Liver (tissue), 10 donors: ENCODE measurements around the gene TAB2. TPM values are rescaled to one million over a fixed set of nuclear protein-coding genes. Genes with fewer than 3 reads are reported as not detected.
"Not testable (repeated sequence)": the region's sequence is repeated elsewhere in the genome, so short reads cannot be mapped to it uniquely, and the experiment has no call there.

Source experiments
- DNase-seq: peaks from one replicate; pipeline ENCODE4 v3.0.0-alpha.2; 2017; ENCODE audit warnings: low spot score
- H3K27ac ChIP-seq, 2 donors: one replicate each; pipeline ENCODE4 v1.7.0; 2013; ENCODE audit warnings: inconsistent platforms in 2 of 2, low read length in 2 of 2, control low read depth in 1 of 2, low read depth in 1 of 2, mild to moderate bottlenecking in 1 of 2
- H3K27me3 ChIP-seq, 4 donors: one replicate each; pipeline versions ENCODE4 v1.6.1 to v1.7.0; 2013; ENCODE audit warnings: low read length in 3 of 4, inconsistent platforms in 1 of 4, mild to moderate bottlenecking in 1 of 4, moderate library complexity in 1 of 4; ENCODE audit not compliant: control insufficient read depth in 4 of 4, insufficient read depth in 4 of 4
- H3K36me3 ChIP-seq, 4 donors: one replicate each; pipeline versions ENCODE4 v1.6.1 to v1.7.0; 2013; ENCODE audit warnings: low read length in 3 of 4, mild to moderate bottlenecking in 3 of 4, low read depth in 1 of 4, moderate library complexity in 1 of 4; ENCODE audit not compliant: control insufficient read depth in 4 of 4, insufficient read depth in 3 of 4
- H3K4me1 ChIP-seq, 4 donors: one replicate each; pipeline versions ENCODE4 v1.6.1 to v1.7.0; 2013; ENCODE audit warnings: low read length in 3 of 4, mild to moderate bottlenecking in 3 of 4, moderate library complexity in 1 of 4; ENCODE audit not compliant: control insufficient read depth in 4 of 4, insufficient read depth in 4 of 4
- H3K4me3 ChIP-seq, 3 donors: one replicate each; pipeline versions ENCODE4 v1.6.1 to v1.7.0; 2013; ENCODE audit warnings: low read length in 3 of 3, control low read depth in 1 of 3, low read depth in 1 of 3, mild to moderate bottlenecking in 1 of 3
- H3K9ac ChIP-seq, 2 donors: one replicate each; pipeline ENCODE4 v1.7.0; 2013; ENCODE audit warnings: low read length in 2 of 2, mild to moderate bottlenecking in 2 of 2, moderate library complexity in 2 of 2, control low read depth in 1 of 2, low read depth in 1 of 2
- H3K9me3 ChIP-seq, 4 donors: one replicate each; pipeline versions ENCODE4 v1.6.1 to v1.7.0; 2013; ENCODE audit warnings: low read length in 3 of 4; ENCODE audit not compliant: control insufficient read depth in 4 of 4
- WGBS: extraction: QIAGEN DNeasy Blood & Tissue Kit; methylation state at CpG from one replicate; pipeline ENCODE4 v1.1.7; 2013; 5-methylcytosine and 5-hydroxymethylcytosine counted together
- polyA plus RNA-seq, 2 donors: library from polyadenylated mRNA; stranded (reverse) in 1 of 2; unstranded in 1 of 2; fragments of 200-250 nt in 1 of 2; fragments of >200 nt in 1 of 2; fragmentation: Nextera tagmentation in 1 of 2; extraction: Ambion mirVana in 1 of 2; gene quantifications; one replicate each; pipeline versions ENCODE4 v1.2.1 to v1.2.3, GENCODE V29; 2013 to 2015
- small RNA-seq: library from RNA; depleted of rRNA; stranded (forward); fragments of <200 nt; gene quantifications from one replicate; pipeline ENCODE3, GENCODE V24; 2014
- total RNA-seq, 2 donors: library from RNA; depleted of rRNA; stranded (reverse); fragments of >200 nt; gene quantifications; one replicate each; pipeline ENCODE4 v1.2.3, GENCODE V29; 2014
- donor health status: healthy.
- donor health status: healthy.
- donor health status: healthy.
- donor health status: healthy.
- donor health status: healthy.

Gene TAB2
- total and polyA plus RNA-seq, 4 donors, result 10.5 to 25.6 (median 18.0) TPM

GRCh38 chr6:149460249-149460648, 142.7 kb downstream of the TAB2 start:
- H3K9ac ChIP-seq, DNase-seq, H3K27me3 ChIP-seq, H3K4me1 ChIP-seq, H3K9me3 ChIP-seq, H3K4me3 ChIP-seq, H3K27ac ChIP-seq, H3K36me3 ChIP-seq: not testable (repeated sequence)
- WGBS, result 84% methylated on average over 3 of the region's 3 CpGs

Small RNA genes within 50 kb of the gene (small RNA-seq; reads per million reads assigned to genes)
- gene RN7SL234P, result not detected

Other genes starting within 250 kb of the TAB2 start
- gene SUMO4, start 82.5 kb downstream of the TAB2 start, total RNA-seq, result 1 to 10 TPM in 1 of 2 donors, under 1 TPM in 1; 0.84 to 3.3 TPM
- gene SUMO4, start 82.5 kb downstream of the TAB2 start, polyA plus RNA-seq, result under 1 TPM in 1 of 2 donors, not detected in 1; 0.83 TPM
- 1 to 10 TPM; 1.4 TPM for gene ZC3H12D, start 167.3 kb downstream of the TAB2 start, total RNA-seq
- gene ZC3H12D, start 167.3 kb downstream of the TAB2 start, polyA plus RNA-seq, result under 1 TPM; 0.07 to 0.27 TPM
- 10 to 100 TPM; 11.7 to 13.1 TPM for gene PPIL4, start 228.3 kb downstream of the TAB2 start, total RNA-seq
- gene PPIL4, start 228.3 kb downstream of the TAB2 start, polyA plus RNA-seq, result 1 to 10 TPM; 6.4 to 7.5 TPM
- gene GINM1, start 248.7 kb downstream of the TAB2 start, total RNA-seq, result 10 to 100 TPM; 20.1 to 22.7 TPM
- gene GINM1, start 248.7 kb downstream of the TAB2 start, polyA plus RNA-seq, result 10 to 100 TPM; 21.1 to 30.2 TPM